Ramos (cell line): ENCODE measurements around the gene DNM3.

Source experiments
- in situ Hi-C: fragments of 300-500 bp; cut with MboI; formaldehyde crosslinking; loops from one replicate; pipeline ENCODE4 v1.14.3; 2022; ENCODE audit warnings: low sequenced_read_pairs; ENCODE audit not compliant: unreplicated experiment

The DNM3 gene

GRCh38 chr1:171912509-171913175 lies 71.3 kb downstream of the DNM3 start:
- in situ Hi-C loops, result no loop called here

- in situ Hi-C loops, result no loop called here
These were observed 72.1 kb downstream of the DNM3 start for GRCh38 chr1:171913385-171913784.

- in situ Hi-C loops, result no loop called here
These were observed 75.0 kb downstream of the DNM3 start for GRCh38 chr1:171916315-171916771.

DNA sequence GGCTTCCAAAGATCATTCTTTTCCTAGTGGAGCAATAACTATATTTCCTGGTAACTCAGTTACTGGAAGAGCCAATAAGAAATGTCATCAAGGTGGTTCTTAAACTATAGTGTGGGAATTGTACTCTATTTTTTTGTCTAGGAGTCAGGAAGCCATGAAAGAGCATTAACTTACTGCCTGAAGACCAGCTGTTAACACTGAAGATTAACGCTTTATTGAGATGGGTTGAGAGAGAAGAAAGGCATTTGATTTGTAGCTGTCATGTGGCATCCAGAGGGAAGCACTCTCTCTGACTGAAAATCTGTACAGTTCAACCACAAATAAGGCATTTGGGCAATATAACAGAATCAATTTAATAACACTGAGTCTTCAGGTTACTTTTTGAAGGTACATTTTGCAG lies 76.0 kb downstream of the DNM3 start:
- in situ Hi-C loops, result no loop called here

GRCh38 chr1:171919891-171920887 lies 78.9 kb downstream of the DNM3 start:
- in situ Hi-C loops, result no loop called here

GRCh38 chr1:171922999-171923398 lies 81.7 kb downstream of the DNM3 start:
- in situ Hi-C loops, result no loop called here

GRCh38 chr1:171929121-171929520 lies 87.8 kb downstream of the DNM3 start:
- in situ Hi-C loops, result no loop called here

DNA sequence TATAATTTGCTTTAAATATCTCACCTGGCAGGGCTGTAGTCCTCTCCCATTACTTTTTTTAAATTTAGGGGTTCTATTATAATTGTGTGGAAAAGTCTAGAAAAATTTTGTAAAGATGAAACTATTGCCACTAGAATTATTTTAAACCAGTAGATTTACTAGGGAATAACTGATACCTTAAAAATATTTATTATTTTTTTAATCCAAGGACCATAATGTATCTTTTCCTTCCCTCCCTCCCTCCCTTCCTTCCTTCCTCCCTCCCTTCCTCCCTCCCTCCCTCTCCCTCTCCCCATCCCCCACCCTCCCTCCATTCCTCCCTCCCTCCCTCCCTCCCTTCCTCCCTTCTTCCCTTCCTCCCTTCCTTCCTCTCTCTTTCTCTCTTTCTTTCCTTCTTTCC lies 90.5 kb downstream of the DNM3 start:
- in situ Hi-C loops, result no loop called here

GRCh38 chr1:171934664-171935063 lies 93.4 kb downstream of the DNM3 start:
- in situ Hi-C loops, result no loop called here

GRCh38 chr1:171935086-171935485 lies 93.8 kb downstream of the DNM3 start:
- in situ Hi-C loops, result no loop called here

GRCh38 chr1:171935664-171936063 lies 94.4 kb downstream of the DNM3 start:
- in situ Hi-C loops, result no loop called here

GRCh38 chr1:171937938-171938337 lies 96.6 kb downstream of the DNM3 start:
- in situ Hi-C loops, result no loop called here

- in situ Hi-C loops, result no loop called here
These were observed 98.4 kb downstream of the DNM3 start for GRCh38 chr1:171939740-171940139.

DNA sequence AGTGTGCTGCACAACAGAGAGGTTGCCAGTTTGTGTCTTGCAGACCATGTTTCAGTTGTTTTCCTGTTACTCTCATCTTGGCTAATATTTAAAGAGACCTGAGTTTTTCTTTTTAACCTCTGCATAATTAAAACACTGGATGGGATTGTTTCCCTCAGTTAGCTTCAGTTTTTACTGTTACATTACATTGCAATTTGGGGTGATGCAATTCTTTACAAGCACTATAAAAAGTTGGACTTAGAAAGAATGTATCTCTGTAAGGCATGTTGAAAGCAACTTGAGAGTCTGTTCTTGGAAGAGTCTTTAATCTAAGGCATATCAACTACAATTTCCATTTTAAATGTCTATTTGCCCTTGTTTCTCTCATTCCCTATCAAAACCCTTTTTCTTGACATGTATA lies 99.1 kb downstream of the DNM3 start:
- in situ Hi-C loops, result no loop called here

DNA sequence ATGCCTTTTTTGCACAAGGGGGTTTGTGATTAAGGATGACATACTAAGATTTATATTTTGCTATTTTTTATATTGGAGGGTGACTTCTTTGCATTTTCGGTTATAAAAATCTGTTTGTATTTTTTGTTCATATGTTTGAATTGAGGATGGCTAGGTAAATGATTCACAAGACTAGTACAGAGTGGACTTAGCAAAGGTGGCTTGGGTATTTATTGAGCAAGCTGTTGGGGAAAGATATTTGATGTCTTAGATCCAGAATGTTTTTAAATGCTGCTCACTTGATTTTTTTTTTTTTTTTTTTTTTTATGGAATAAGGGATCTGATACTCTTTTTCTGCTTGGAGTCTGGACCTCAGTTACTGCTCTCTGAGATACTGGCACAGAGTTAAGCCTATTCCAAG lies 100.6 kb downstream of the DNM3 start:
- in situ Hi-C loops, result no loop called here

DNA sequence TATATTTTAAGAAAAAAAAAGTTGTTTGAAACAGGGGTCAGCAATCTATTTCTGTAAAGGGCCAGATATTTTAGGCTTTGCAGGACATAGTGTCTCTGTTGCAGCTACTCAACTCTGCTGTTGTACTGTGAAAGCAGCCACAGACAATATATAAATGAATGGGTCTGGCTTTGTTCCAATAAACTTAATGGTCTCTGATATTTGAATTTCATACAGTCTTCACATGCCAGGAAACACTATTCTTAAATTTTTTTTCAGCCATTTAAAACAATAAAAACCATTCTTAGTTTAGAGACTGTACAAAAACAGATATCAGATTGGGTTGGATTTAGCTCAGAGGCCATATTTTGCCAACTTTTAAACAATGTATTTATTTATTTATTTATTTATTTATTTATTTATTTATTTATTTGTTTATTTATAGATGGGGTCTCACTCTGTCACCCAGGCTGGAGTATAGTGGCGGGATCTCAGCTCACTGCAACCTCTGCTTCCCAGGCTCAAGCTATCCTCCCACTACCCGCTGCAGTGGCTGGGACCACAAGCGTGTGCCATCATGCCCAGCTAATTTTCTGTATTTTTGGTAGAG lies 102.8 kb downstream of the DNM3 start:
- in situ Hi-C loops, result no loop called here

DNA sequence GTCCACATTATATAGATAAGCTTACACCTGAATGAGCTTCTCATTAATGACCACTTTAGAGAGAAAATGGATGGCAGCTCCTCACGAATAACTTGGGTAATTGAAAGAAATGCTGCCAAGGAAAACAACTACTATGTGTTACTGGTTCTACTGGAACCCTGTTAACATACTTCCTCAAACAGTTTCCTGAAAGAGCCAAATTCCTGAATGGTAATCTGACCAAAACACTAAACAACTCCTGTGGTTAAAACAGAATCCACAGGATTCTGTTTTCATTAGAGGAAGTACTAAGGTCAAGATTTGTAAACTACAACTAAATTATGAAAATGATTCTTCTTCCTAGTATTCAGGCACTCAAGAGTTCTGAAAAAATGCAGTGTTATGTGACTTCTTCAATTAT lies 107.2 kb downstream of the DNM3 start:
- in situ Hi-C loops, result no loop called here

DNA sequence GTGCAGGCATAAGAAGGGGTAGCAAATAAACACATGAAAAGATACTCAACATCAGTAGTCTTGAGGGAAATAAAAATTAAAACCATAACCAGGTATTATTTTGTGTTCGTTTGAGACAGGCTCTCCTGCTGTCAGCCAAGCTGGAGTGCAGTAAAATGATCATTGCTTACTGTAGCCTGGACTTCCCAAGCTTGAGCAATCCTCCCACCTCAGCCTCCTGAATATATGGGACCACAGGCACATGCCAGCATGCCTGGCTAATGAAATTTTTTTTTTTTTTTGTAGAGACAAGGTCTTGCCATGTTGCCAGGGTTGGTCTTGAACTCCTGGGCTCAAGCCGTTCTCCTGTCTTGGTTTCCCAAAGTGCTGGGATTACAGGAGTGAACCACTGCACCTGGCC lies 108.0 kb downstream of the DNM3 start:
- in situ Hi-C loops, result no loop called here

- in situ Hi-C loops, result no loop called here
These were observed 112.5 kb downstream of the DNM3 start for GRCh38 chr1:171953835-171954234.

DNA sequence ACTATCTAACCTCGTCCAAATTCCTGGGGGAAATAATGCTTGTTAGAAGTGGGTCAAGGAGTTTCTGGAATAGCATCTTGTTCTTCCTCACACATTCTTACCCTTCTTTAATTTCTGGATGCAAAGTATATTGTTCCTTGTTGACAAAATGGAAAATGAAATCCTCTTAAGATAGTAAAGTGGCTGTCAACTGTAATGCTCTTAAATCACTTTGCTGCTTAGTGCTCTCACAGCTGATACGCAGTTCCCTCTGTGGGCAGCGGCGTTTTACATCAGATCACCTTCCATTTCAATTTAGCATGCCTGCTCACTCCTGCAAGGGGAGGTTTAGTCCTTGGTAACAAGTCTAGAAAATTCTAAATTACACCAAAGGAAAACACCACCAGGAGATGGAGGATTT lies 113.1 kb downstream of the DNM3 start:
- in situ Hi-C loops, result no loop called here

DNA sequence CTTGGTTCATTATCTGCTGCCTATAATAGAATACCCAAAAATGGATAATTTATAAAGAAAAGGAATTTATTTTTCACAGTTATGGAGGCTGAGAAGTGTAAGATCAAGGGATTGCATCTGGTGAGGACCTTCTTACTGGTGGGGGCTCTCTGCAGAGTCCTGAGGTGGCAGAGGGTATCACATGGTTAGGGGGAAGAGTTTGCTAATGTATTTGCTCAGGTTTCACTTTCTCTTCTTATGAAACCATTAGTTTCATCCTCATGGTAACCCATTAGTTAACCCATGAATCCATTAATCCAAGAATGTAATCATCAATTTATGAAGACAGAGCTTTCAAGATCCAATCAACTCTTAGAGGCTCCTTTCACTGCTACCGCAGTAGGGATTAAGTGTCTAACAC lies 120.6 kb downstream of the DNM3 start:
- in situ Hi-C loops, result no loop called here
